Caco-2 (cell line): ENCODE results near the gene PEX5L. TPM values are rescaled to one million over a fixed set of nuclear protein-coding genes. Genes with fewer than 3 reads are reported as not detected.

Experiments used
- Bru-seq: library from RNA; stranded (reverse); fragments of 400-500 nt; gene quantifications from one replicate; lab custom pipeline; 2021; lab: Mats Ljungman, UMichigan
- BruChase-seq, 2 experiments: library from RNA; stranded (reverse); fragments of 400-500 nt; gene quantifications; one replicate each; lab custom pipeline; 2021; lab: Mats Ljungman, UMichigan
- BruUV-seq: library from RNA; stranded (reverse); fragments of 400-500 nt; replicated peaks from 2 replicates; lab custom pipeline; 2021; lab: Mats Ljungman, UMichigan
- CTCF ChIA-PET: fragments of 300-600 bp; sonication (Branson Sonifier 250); formaldehyde crosslinking; loops from one replicate; lab custom pipeline; 2022; ENCODE audit warnings: antibody characterized with exemption; lab: Charles Lee
- POLR2A ChIA-PET: fragments of 300-600 bp; sonication (Branson Sonifier 250); formaldehyde crosslinking; loops from one replicate; lab custom pipeline; 2022; ENCODE audit warnings: antibody characterized with exemption; lab: Charles Lee
- DNase-seq, 2 experiments: peaks; one replicate each; pipeline versions ENCODE4 v3.0.0 to v3.0.0-alpha.2; 2020 to 2022
- H3K27me3 ChIP-seq: replicated peaks from 2 replicates; pipeline ENCODE4 v1.6.0; 2011; ENCODE audit warnings: low read length; ENCODE audit not compliant: control insufficient read depth, insufficient read depth
- H3K36me3 ChIP-seq: 2 replicates; pipeline ENCODE4 v1.5.1; 2011; ENCODE audit warnings: low read length; ENCODE audit not compliant: control insufficient read depth, insufficient read depth
- H3K4me1 ChIP-seq: fragments of 250-450 bp; sonication (Bioruptor Pico); 2 replicates; pipeline ENCODE4 v1.5.1; 2020; ENCODE audit warnings: mild to moderate bottlenecking
- H3K4me3 ChIP-seq: 2 replicates; pipeline ENCODE4 v1.5.1; 2011; ENCODE audit warnings: low read depth, mild to moderate bottlenecking, control low read depth, low read length
- H3K9me3 ChIP-seq: fragments of 250-450 bp; sonication (Bioruptor Pico); 2 replicates; pipeline ENCODE4 v1.5.1; 2020; ENCODE audit warnings: mild to moderate bottlenecking, moderate library complexity
- H3K27ac Mint-ChIP-seq: one replicate; pipeline ENCODE4 v1.8.0; 2022; ENCODE audit warnings: mixed read lengths; ENCODE audit not compliant: unreplicated experiment
- H3K27me3 Mint-ChIP-seq: one replicate; pipeline ENCODE4 v1.8.0; 2022; ENCODE audit warnings: mixed read lengths; ENCODE audit not compliant: insufficient read depth, unreplicated experiment
- H3K36me3 Mint-ChIP-seq: one replicate; pipeline ENCODE4 v1.8.0; 2022; ENCODE audit warnings: mild to moderate bottlenecking, mixed read lengths; ENCODE audit not compliant: insufficient read depth, unreplicated experiment
- H3K4me1 Mint-ChIP-seq: one replicate; pipeline ENCODE4 v1.8.0; 2022; ENCODE audit warnings: low read depth, mixed read lengths; ENCODE audit not compliant: unreplicated experiment
- H3K4me3 Mint-ChIP-seq: one replicate; pipeline ENCODE4 v1.8.0; 2022; ENCODE audit warnings: mild to moderate bottlenecking, moderate library complexity, mixed read lengths; ENCODE audit not compliant: unreplicated experiment
- H3K9me3 Mint-ChIP-seq: one replicate; pipeline ENCODE4 v1.8.0; 2022; ENCODE audit warnings: mixed read lengths; ENCODE audit not compliant: unreplicated experiment
- intact Hi-C: fragments of 100-400 bp; cut with micrococcal nuclease; formaldehyde crosslinking; loops from one replicate; pipeline ENCODE4 v1.10.0; 2022; ENCODE audit not compliant: unreplicated experiment
- long read RNA-seq: library from polyadenylated mRNA; stranded (forward); transcript quantifications from one replicate; pipeline ENCODE4 v2.0.0, GENCODE V29; 2022
- total RNA-seq: library from RNA; stranded (reverse); gene quantifications from 2 replicates; pipeline ENCODE4 v1.2.3, GENCODE V29; 2022
- TF ChIP-seq, protein P1 (sequence below), 2 experiments: fragments of 200-600 bp in 1 of 2; IDR thresholded peaks; 1 replicate in 1 of 2; 2 replicates in 1 of 2; pipeline versions ENCODE4 v1.5.1 to v1.8.0; 2011 to 2022; ENCODE audit warnings: antibody characterized with exemption in 1 of 2, control low read depth in 1 of 2, inconsistent platforms in 1 of 2, low read depth in 1 of 2, low read length in 1 of 2, mild to moderate bottlenecking in 1 of 2, moderate library complexity in 1 of 2; ENCODE audit not compliant: insufficient read depth in 1 of 2, severe bottlenecking in 1 of 2, unreplicated experiment in 1 of 2

Gene PEX5L, protein sequence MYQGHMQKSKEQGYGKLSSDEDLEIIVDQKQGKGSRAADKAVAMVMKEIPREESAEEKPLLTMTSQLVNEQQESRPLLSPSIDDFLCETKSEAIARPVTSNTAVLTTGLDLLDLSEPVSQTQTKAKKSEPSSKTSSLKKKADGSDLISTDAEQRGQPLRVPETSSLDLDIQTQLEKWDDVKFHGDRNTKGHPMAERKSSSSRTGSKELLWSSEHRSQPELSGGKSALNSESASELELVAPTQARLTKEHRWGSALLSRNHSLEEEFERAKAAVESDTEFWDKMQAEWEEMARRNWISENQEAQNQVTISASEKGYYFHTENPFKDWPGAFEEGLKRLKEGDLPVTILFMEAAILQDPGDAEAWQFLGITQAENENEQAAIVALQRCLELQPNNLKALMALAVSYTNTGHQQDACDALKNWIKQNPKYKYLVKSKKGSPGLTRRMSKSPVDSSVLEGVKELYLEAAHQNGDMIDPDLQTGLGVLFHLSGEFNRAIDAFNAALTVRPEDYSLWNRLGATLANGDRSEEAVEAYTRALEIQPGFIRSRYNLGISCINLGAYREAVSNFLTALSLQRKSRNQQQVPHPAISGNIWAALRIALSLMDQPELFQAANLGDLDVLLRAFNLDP
- total RNA-seq (not detected in 2 replicates), Bru-seq, nascent RNA (percentile 0 among the genes with signal in this experiment), BruChase-seq, experiment 1, labeled RNA remaining after a 2-hour chase (percentile 1 among the genes with signal in this experiment), BruChase-seq, experiment 2, labeled RNA remaining after a 6-hour chase (percentile 1 among the genes with signal in this experiment)
- long read RNA-seq: 0 reads

DNA sequence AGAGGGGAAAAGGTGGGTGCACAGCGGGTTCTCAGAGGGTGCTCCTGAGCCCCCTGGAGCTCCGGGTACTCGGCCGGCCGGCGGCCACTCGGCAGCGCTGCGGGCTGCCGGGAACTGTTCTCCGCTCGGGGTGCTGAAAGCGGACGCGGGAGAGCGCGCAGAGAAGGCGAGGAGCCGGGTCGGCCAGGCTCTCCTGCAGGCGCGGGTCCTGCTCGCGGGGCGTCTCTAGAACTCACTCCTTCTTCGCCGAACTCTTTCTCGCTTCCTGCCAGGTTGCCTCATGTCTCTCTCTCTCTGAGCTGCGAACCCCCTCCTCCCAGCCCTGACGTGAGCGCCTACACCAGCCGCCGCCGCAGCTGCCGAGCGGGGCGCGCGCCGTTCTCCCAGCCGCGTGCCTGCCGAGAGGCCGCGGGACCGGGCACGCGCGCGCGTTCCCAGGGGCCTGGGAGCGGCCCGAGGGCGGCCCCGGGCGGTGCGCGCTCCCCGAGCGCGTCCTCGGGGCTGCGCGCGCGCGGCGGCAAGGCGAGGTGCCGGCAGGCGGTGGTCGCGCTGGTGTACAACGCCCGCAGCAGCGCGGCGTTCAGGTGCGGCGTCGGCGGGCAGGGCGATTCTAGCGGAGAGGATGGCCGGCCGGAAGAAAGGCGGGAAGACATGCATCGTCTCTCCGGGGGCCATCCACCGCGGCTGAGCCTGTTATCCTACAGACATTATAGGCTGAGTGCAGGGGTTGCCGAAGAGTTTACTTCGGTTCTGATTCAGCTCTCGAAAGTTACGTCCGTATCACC, at the start of gene PEX5L:
PEX5L (minus strand) TSS at position 267 of the 785 bp plus-strand sequence. CDS start 338 bp downstream, outside the sequence.
- Histone ChIP-seq H3K36me3 (no peaks in the 10 kb centered on the region), H3K4me3 (no peak within 1 kb of the TSS), H3K4me1 (no peaks in the 10 kb centered on the region), H3K9me3 (no peaks in the 10 kb centered on the region), H3K27me3 (no peaks in the 10 kb centered on the region)
- BruUV-seq: no TSS peak
- no peak for DNase-seq
- intact Hi-C loops: no loop called here
- H3K9me3 Mint-ChIP-seq: no peaks in the 10 kb centered on the region
- no peaks in the 10 kb centered on the region for H3K4me1 Mint-ChIP-seq
- POLR2A ChIA-PET: no interaction called here
- no peak within 1 kb of the TSS for H3K27ac Mint-ChIP-seq
- H3K27me3 Mint-ChIP-seq: peaks cover 6% of the 10 kb centered on the region
- CTCF ChIA-PET: no interaction called here
- no peak within 1 kb of the TSS for H3K4me3 Mint-ChIP-seq
- H3K36me3 Mint-ChIP-seq: no peaks in the 10 kb centered on the region
- TF ChIP-seq, protein P1, sequence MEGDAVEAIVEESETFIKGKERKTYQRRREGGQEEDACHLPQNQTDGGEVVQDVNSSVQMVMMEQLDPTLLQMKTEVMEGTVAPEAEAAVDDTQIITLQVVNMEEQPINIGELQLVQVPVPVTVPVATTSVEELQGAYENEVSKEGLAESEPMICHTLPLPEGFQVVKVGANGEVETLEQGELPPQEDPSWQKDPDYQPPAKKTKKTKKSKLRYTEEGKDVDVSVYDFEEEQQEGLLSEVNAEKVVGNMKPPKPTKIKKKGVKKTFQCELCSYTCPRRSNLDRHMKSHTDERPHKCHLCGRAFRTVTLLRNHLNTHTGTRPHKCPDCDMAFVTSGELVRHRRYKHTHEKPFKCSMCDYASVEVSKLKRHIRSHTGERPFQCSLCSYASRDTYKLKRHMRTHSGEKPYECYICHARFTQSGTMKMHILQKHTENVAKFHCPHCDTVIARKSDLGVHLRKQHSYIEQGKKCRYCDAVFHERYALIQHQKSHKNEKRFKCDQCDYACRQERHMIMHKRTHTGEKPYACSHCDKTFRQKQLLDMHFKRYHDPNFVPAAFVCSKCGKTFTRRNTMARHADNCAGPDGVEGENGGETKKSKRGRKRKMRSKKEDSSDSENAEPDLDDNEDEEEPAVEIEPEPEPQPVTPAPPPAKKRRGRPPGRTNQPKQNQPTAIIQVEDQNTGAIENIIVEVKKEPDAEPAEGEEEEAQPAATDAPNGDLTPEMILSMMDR (IDR thresholded peaks at IDR 0.05; ENCODE audit: insufficient read depth in 1 of 2, low read depth in 1 of 2, low read length in 1 of 2, severe bottlenecking in 1 of 2, unreplicated experiment in 1 of 2): no peak

DNA sequence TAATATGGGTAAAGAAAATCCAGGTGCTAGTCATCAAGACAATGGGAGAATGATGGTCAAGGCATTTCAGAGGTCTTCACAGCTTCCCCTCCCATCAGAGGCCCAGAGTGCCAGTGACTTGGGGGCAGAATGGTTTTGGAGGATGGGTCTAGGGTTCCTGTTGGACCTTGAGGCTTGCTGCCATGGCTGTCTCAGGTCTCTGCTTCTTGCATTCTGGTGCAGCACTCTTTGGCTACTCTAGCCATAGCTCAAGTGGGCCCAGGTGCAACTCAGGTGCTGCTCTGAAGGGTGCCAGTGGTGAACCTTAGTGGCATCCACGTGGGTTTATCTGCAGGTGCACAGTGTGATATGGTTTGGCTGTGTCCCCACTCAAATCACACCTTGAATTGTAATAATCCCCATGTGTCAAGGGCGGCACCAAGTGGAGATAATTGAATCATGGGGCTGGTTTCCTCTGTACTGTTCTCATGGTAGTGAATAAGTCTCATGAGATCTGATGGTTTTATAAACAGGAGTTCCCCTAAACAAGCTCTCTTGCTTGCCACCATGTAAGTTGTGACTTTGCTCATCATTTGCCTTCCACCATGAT, 48.5 kb upstream of the PEX5L start:
- no peak overlapping the region for H3K4me3 ChIP-seq
- TF ChIP-seq, protein P1 (IDR thresholded peaks at IDR 0.05; ENCODE audit: insufficient read depth in 1 of 2, low read depth in 1 of 2, low read length in 1 of 2, severe bottlenecking in 1 of 2, unreplicated experiment in 1 of 2): peak in 1 of 2 experiments; percentile 6
- no peaks in the 10 kb centered on the region for H3K36me3 ChIP-seq
- no peak overlapping the region for H3K4me3 Mint-ChIP-seq
- no peaks in the 10 kb centered on the region for H3K27me3 ChIP-seq
- H3K27me3 Mint-ChIP-seq: peaks cover 9% of the 10 kb centered on the region
- H3K4me1 ChIP-seq: no peaks in the 10 kb centered on the region
- H3K9me3 Mint-ChIP-seq: no peaks in the 10 kb centered on the region
- no peaks in the 10 kb centered on the region for H3K36me3 Mint-ChIP-seq
- H3K4me1 Mint-ChIP-seq: no peaks in the 10 kb centered on the region
- no TSS peak for BruUV-seq
- DNase-seq: no peak
- CTCF ChIA-PET: no interaction called here
- H3K9me3 ChIP-seq: no peaks in the 10 kb centered on the region
- POLR2A ChIA-PET: no interaction called here
- no peak overlapping the region for H3K27ac Mint-ChIP-seq
- intact Hi-C loops: loop anchor here (2.0 kb wide), 2 partner anchors 156 to 274 kb away; no protein-coding TSS in a partner anchor
